Thoracic aorta (tissue), 2 donors: ENCODE results near the gene SPP1. TPM values are rescaled to one million over a fixed set of nuclear protein-coding genes. Genes with fewer than 3 reads are reported as not detected.

ENCODE experiments used
- ATAC-seq: fragments of 150-250 bp; one replicate; pipeline ENCODE4 v1.8.0; 2017; ENCODE audit warnings: low read depth; ENCODE audit not compliant: insufficient number of reproducible peaks, low FRiP score
- DNase-seq: peaks from one replicate; pipeline ENCODE4 v3.0.0-alpha.2; 2020; ENCODE audit warnings: low spot score
- H3K27ac ChIP-seq, 2 donors: fragments of 200-600 bp; sonication (generic); 1 replicate in 1 of 2; 2 replicates in 1 of 2; pipeline ENCODE4 v1.5.1; 2016; ENCODE audit warnings: mild to moderate bottlenecking in 2 of 2, moderate library complexity in 2 of 2
- H3K27me3 ChIP-seq: fragments of 200-600 bp; sonication (generic); replicated peaks from 2 replicates; pipeline ENCODE4 v1.6.0; 2016; ENCODE audit warnings: mild to moderate bottlenecking; ENCODE audit not compliant: insufficient read depth
- H3K36me3 ChIP-seq: fragments of 200-600 bp; sonication (generic); one replicate; pipeline ENCODE4 v1.5.1; 2016
- H3K4me1 ChIP-seq, 2 donors: fragments of 200-600 bp; sonication (generic); 1 replicate in 1 of 2; 2 replicates in 1 of 2; pipeline versions ENCODE4 v1.5.1 to v1.6.0; 2016; ENCODE audit warnings: low read depth in 2 of 2, mild to moderate bottlenecking in 1 of 2; ENCODE audit not compliant: control insufficient read depth in 1 of 2
- H3K4me3 ChIP-seq: fragments of 200-600 bp; sonication (generic); 2 replicates; pipeline ENCODE4 v1.5.1; 2016; ENCODE audit warnings: mild to moderate bottlenecking
- H3K9me3 ChIP-seq: fragments of 200-600 bp; sonication (generic); 2 replicates; pipeline ENCODE4 v1.5.1; 2016
- CTCF ChIP-seq: fragments of 200-600 bp; sonication (generic); IDR thresholded peaks from one replicate; pipeline ENCODE4 v1.5.1; 2019; ENCODE audit warnings: antibody characterized with exemption
- total RNA-seq, 2 donors: library from RNA; depleted of rRNA; stranded (reverse); fragments of >200 nt; gene quantifications; one replicate each; pipeline versions ENCODE4 v1.1.0 to v1.2.3, GENCODE V29; 2016

SPP1 gene
- total RNA-seq, 2 donors from 2014 or later: 22.1 to 29.2 TPM

DNA sequence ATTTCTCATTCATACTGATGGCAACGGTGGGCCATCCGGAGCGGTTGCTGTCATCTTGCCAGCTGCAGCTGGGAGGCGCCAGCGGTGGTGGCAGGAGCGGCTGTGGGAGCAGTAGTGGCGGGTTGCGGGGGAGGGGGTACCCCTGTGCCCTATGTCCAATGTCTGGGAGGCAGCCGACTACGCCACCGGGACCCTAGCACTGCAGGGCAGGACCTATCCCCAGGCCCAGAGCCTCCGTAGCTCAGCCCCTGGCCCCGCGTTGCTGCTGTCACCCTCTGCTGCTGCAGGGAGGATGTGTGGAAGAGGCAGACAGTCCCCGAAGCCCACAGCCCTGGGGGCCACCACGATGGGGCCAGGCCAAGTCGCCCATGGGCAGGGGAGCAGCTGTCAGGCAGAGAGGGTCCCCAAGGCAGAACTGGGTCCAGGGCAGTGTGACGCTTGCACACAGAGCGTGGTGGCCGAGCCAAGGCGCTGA lies 10.0 kb upstream of the SPP1 start:
- Histone ChIP-seq H3K27ac (no peak overlapping the region), H3K27me3 (no peaks in the 10 kb centered on the region), H3K4me3 (no peak overlapping the region), H3K9me3 (no peaks in the 10 kb centered on the region), H3K4me1 (no peaks in the 10 kb centered on the region), H3K36me3 (no peaks in the 10 kb centered on the region)
- no peak for ATAC-seq
- TF ChIP-seq CTCF: no peak
- no peak for DNase-seq

GRCh38 chr4:87966095-87966496 lies 9.4 kb upstream of the SPP1 start:
- TF ChIP-seq CTCF: no peak
- Histone ChIP-seq H3K4me3 (no peak overlapping the region), H3K36me3 (no peaks in the 10 kb centered on the region), H3K27me3 (no peaks in the 10 kb centered on the region), H3K9me3 (no peaks in the 10 kb centered on the region), H3K4me1 (no peaks in the 10 kb centered on the region), H3K27ac (no peak overlapping the region)
- DNase-seq: no peak
- ATAC-seq: no peak

- ATAC-seq: no peak
- no peak overlapping the region for H3K4me3 ChIP-seq
These were observed 8.3 kb upstream of the SPP1 start for GRCh38 chr4:87967193-87967592.

DNA sequence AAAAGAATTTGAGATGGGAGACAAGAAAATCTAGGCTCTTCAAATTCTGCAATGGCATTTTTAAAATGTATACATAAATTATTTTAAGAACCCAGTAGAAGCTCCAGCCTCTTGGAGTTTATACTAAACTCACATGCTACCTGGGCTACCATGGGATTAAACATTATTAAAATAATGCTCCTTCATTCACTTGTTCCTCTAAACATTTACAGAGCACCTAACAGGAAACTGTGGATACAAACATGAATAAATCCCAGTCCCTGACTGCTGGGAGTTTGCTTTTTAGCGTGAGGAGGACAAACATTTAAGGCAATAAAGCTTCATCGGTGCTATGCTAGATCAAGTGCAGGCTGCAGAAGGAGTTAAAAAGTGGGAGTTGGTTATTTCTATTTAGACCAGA lies 5.4 kb upstream of the SPP1 start:
- Histone ChIP-seq H3K4me3 (no peak overlapping the region), H3K4me1 (peaks cover 0 to 5% of the 10 kb centered on the region in 2 donors), H3K36me3 (no peaks in the 10 kb centered on the region), H3K27me3 (peaks cover 5% of the 10 kb centered on the region), H3K9me3 (no peaks in the 10 kb centered on the region), H3K27ac (no peak overlapping the region)
- no peak for TF ChIP-seq CTCF
- DNase-seq (no peak), ATAC-seq (no peak)

More at GRCh38 chr4:87967193-87967592, 8.3 kb upstream of the SPP1 start:
- Histone ChIP-seq H3K27ac (no peak overlapping the region), H3K4me1 (no peaks in the 10 kb centered on the region), H3K27me3 (no peaks in the 10 kb centered on the region), H3K9me3 (no peaks in the 10 kb centered on the region), H3K36me3 (no peaks in the 10 kb centered on the region)
- no peak for DNase-seq
- no peak for TF ChIP-seq CTCF

GRCh38 chr4:87971866-87972265 lies 3.6 kb upstream of the SPP1 start:
- Histone ChIP-seq H3K27ac (no peak overlapping the region), H3K9me3 (no peaks in the 10 kb centered on the region), H3K4me1 (peaks cover 0 to 5% of the 10 kb centered on the region in 2 donors), H3K36me3 (no peaks in the 10 kb centered on the region), H3K27me3 (peaks cover 5% of the 10 kb centered on the region), H3K4me3 (no peak overlapping the region)
- no peak for DNase-seq
- TF ChIP-seq CTCF: no peak
- ATAC-seq: no peak
